ENCODE results near the gene P2RX7. TPM values are rescaled to one million over a fixed set of nuclear protein-coding genes. Genes with fewer than 3 reads are reported as not detected.
"Not testable (repeated sequence)": the region's sequence is repeated elsewhere in the genome, so short reads cannot be mapped to it uniquely, and the experiment has no call there.

P2RX7 gene
- total and polyA plus RNA-seq, 7 donors, result 0.07 to 1.3 (median 0.17) TPM

DNA sequence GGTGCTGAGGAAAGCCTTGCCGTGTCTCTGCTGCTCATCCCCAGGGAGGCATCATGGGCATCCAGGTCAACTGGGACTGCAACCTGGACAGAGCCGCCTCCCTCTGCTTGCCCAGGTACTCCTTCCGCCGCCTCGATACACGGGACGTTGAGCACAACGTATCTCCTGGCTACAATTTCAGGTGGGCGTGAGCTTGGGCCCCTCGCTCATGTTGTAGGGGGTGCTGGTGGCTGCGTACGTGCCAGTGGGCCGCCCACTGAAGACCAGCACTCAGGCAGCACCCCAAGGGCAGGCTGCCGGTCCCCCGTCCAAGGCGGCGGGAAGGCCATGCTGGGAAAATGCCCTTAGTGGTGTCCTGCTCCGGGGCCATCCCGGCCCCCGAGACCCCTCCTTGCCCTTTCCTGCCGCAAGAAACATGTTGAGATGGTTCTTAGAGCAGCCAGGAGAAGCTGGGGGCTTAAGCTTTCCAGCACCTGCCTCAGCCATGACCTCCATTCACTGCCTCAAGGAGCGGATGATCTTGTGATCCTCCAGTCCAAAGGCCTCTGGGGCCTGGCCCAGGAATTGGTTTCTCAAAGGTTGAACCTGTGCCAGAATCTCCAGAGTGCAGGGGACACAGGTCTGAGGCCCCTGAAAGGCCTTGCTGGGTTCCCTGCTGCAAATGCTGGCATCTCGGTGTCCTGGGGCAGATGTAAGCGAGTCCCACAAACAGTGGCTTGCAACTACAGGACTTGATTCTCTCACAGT lies 96.4 kb downstream of the P2RX7 start:
- Histone ChIP-seq H3K9me3 (no peaks in the 10 kb centered on the region), H3K4me3 (no peak overlapping the region), H3K27me3 (ENCODE audit: insufficient read depth in 3 of 3, low read length in 2 of 3) (no peaks in the 10 kb centered on the region), H3K4me1 (no peaks in the 10 kb centered on the region), H3K27ac (no peak overlapping the region), H3K36me3 (ENCODE audit: insufficient read depth in 1 of 2, low read depth in 1 of 2) (peaks cover 0 to 5% of the 10 kb centered on the region in 2 donors)
- ATAC-seq (no peak), DNase-seq (peak in 1 of 2 donors; percentile 20)
- TF ChIP-seq CTCF (IDR thresholded peaks at IDR 0.05), result no peak
- intact Hi-C loops (cut with DNase I), result no loop called here
- 93 to 97% (median 95%) methylated on average over 23 to 24 of the region's 24 CpGs for WGBS, 3 donors

- WGBS, 3 donors, result 44 to 49% (median 45%) methylated on average over 19 of the region's 19 CpGs
- H3K9me3 ChIP-seq; H3K27ac ChIP-seq; H3K4me1 ChIP-seq; H3K27me3 ChIP-seq (ENCODE audit: insufficient read depth in 3 of 3, low read length in 2 of 3); H3K4me3 ChIP-seq; H3K36me3 ChIP-seq (ENCODE audit: insufficient read depth in 1 of 2, low read depth in 1 of 2); intact Hi-C loops (cut with DNase I): not testable (repeated sequence)
- peak; percentile 66 for TF ChIP-seq CTCF (IDR thresholded peaks at IDR 0.05)
- ATAC-seq, result peak in 3 of 4 donors; percentile 59 to 73 (median 70)
- peak; percentile 64 to 79 for DNase-seq
Observed at GRCh38 chr12:121229826-121230537, 97.3 kb downstream of the P2RX7 start.

DNA sequence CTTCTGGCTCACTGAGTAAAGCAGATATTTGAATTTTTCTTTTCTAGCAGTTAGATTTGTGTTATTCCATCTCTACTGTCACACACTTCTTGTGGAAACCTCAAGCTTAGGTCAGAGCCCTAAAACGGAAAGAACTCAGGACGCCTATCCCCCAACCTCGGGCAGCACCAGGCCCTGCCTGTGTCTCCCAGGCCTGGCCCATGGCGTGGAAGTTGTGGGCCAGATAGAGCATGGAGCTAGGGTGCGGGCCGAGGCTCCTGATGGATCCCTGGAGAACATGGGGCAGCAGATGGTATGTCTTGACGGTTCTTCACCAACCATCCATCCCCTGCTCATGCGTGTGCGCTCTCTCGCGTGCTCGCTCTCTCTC lies 97.8 kb downstream of the P2RX7 start:
- intact Hi-C loops (cut with DNase I), result no loop called here
- Histone ChIP-seq H3K9me3 (no peaks in the 10 kb centered on the region), H3K36me3 (ENCODE audit: insufficient read depth in 1 of 2, low read depth in 1 of 2) (peaks cover 0 to 5% of the 10 kb centered on the region in 2 donors), H3K27me3 (ENCODE audit: insufficient read depth in 3 of 3, low read length in 2 of 3) (no peaks in the 10 kb centered on the region), H3K4me3 (no peak overlapping the region), H3K4me1 (no peaks in the 10 kb centered on the region), H3K27ac (no peak overlapping the region)
- peak in 1 of 2 donors; percentile 29 for DNase-seq
- 88 to 89% (median 89%) methylated on average over 12 of the region's 12 CpGs for WGBS, 3 donors
- no peak for TF ChIP-seq CTCF (IDR thresholded peaks at IDR 0.05)
- no peak for ATAC-seq

DNA sequence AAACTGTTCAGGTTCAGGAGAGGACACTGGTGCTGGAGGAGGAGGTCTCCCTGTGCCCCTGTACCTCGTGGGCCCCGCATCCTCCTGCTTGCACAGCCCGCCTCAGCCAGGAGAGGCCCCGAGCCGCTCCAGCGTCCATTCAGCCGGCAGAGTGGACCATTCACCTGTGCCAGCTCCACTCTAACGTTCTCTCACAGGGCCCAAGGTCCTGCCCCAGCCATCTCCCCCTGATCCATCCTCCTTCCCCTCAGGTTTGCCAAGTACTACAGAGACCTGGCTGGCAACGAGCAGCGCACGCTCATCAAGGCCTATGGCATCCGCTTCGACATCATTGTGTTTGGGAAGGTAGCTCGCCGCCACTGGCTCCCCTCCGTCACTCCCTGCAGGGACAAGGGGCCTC lies 99.5 kb downstream of the P2RX7 start:
- Histone ChIP-seq H3K36me3 (ENCODE audit: insufficient read depth in 1 of 2, low read depth in 1 of 2) (peaks cover 0 to 11% of the 10 kb centered on the region in 2 donors), H3K27me3 (ENCODE audit: insufficient read depth in 3 of 3, low read length in 2 of 3) (no peaks in the 10 kb centered on the region), H3K9me3 (no peaks in the 10 kb centered on the region), H3K4me1 (no peaks in the 10 kb centered on the region), H3K27ac (no peak overlapping the region), H3K4me3 (no peak overlapping the region)
- TF ChIP-seq CTCF (IDR thresholded peaks at IDR 0.05), result no peak
- ATAC-seq, result no peak
- 84 to 89% (median 86%) methylated on average over 16 of the region's 16 CpGs for WGBS, 3 donors
- DNase-seq, result peak in 1 of 2 donors; percentile 15
- intact Hi-C loops (cut with DNase I), result no loop called here
